GM06990 (cell line): ENCODE results near the gene CPM.

ENCODE experiments used
- DNase-seq: peaks from one replicate; pipeline ENCODE4 v3.0.0-alpha.2; 2011; ENCODE audit not compliant: insufficient read length; ENCODE audit errors: extremely low read depth
- H3K27me3 ChIP-seq: replicated peaks from 2 replicates; pipeline ENCODE4 v1.6.0; 2011; ENCODE audit warnings: low read length; ENCODE audit not compliant: control insufficient read depth, insufficient read depth
- H3K36me3 ChIP-seq: 2 replicates; pipeline ENCODE4 v1.5.1; 2011; ENCODE audit warnings: low read length; ENCODE audit not compliant: control insufficient read depth, insufficient read depth
- H3K4me3 ChIP-seq: replicated peaks from 2 replicates; pipeline ENCODE4 v1.5.1; 2011; ENCODE audit warnings: low read depth, mild to moderate bottlenecking, control low read depth, low read length
- CTCF ChIP-seq: IDR thresholded peaks from 2 replicates; pipeline ENCODE4 v1.5.1; 2011; ENCODE audit warnings: low read length, control low read depth, mild to moderate bottlenecking, inconsistent platforms; ENCODE audit not compliant: insufficient read depth, poor library complexity, severe bottlenecking

CPM gene

DNA sequence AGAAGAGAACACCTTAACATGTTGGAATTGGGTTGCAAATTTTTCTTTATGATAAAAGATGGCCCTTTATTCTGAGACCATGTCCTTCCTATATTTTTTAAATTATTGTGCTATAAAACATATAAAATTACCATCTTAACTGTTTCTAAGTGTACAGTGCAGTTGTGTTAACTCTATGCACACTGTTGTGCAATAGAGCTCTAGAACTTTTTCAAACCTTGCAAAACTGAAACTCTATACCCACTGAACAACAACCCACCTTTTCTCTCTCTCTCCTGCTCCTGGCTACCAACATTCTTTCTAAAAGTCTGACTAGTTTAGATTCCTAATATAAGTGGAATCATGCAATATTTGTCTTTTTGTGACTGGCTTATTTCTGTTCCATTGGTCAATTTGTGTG lies 7.8 kb upstream of the CPM start:
- Histone ChIP-seq H3K36me3 (no peaks in the 10 kb centered on the region), H3K27me3 (no peaks in the 10 kb centered on the region), H3K4me3 (no peak overlapping the region)
- DNase-seq, result no peak
- no peak for TF ChIP-seq CTCF

DNA sequence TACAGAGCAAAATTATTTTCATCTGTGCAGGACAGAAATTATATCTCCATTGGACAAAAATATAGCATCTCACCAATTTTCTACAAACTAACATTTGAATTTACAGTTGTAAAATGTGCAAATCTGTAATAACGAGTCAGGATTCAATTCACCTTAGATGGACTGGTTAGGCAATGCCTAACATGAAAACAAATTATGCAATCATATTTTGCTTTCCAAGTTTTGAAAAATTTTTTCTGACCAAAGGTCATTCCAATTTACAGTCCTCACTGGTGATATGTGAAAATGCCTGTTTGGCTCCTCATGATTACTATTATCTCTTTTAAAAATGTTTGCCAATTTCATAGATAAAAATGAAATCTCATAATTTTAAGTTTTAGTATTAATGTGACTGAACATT lies 6.5 kb upstream of the CPM start:
- Histone ChIP-seq H3K36me3 (no peaks in the 10 kb centered on the region), H3K4me3 (no peak overlapping the region), H3K27me3 (no peaks in the 10 kb centered on the region)
- no peak for DNase-seq
- no peak for TF ChIP-seq CTCF

- no peaks in the 10 kb centered on the region for H3K36me3 ChIP-seq
Measured at GRCh38 chr12:68934392-68934791, 1.4 kb upstream of the CPM start.

GRCh38 chr12:68932128-68932960 lies 627 bp downstream of the CPM start:
- peak overlapping the region; percentile 55 for H3K4me3 ChIP-seq
- no peaks in the 10 kb centered on the region; the same call in none of the 2 replicates for H3K27me3 ChIP-seq
- H3K36me3 ChIP-seq, result no peaks in the 10 kb centered on the region
- no peak for TF ChIP-seq CTCF
- DNase-seq, result no peak

More at GRCh38 chr12:68934392-68934791, 1.4 kb upstream of the CPM start:
- no peak for TF ChIP-seq CTCF
- H3K4me3 ChIP-seq, result no peak overlapping the region
- no peak for DNase-seq
- no peaks in the 10 kb centered on the region; the same call in none of the 2 replicates for H3K27me3 ChIP-seq

GRCh38 chr12:68930178-68930577 lies 2.8 kb downstream of the CPM start:
- no peak overlapping the region for H3K4me3 ChIP-seq
- no peak for TF ChIP-seq CTCF
- DNase-seq, result no peak
- H3K27me3 ChIP-seq, result no peaks in the 10 kb centered on the region; the same call in none of the 2 replicates
- H3K36me3 ChIP-seq, result no peaks in the 10 kb centered on the region
